ENCODE data around the gene PSMB7.

PSMB7 gene

DNA sequence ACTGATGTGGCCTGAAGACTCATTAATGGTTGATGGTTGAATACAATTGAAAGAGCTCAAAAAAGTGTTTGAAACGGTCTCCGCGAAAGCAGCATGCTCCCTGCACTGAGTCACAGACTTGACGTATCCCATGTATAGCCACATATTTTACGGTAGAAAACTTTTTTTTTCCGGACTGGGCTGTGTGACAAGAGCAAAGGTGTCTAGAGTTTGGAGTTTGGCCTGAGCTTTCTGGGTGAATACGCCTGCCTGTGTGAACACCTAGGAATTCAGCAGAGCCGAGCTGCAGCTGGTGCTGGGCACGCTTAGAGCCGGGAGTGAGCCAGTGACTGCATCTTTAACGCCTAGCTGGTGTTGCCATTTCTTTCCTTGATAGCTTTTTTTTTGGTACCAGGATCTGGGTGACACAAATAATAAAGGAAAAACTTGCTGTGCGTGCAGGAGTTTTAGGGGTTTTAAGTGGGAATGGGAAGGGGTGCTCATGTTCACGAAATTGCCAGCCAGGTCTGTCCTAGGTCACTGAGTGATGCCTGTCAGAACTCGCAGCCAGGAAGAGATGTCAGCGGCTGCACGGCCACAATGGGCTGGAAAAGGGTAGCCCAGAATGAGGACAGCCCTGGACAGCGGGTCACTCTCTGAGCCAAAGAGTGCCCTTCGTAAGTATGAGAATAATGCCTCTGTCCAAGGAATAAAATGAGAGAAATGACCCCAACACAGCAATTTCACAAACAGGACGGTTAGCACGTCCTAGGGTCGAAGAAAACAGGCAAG is 51.7 kb downstream of the PSMB7 start:
- Histone ChIP-seq H3K27me3 (ENCODE audit: insufficient read depth, low read length) (no peaks in the 10 kb centered on the region), H3K4me1 (ENCODE audit: insufficient read depth, low read length) (no peaks in the 10 kb centered on the region), H3K9me3 (ENCODE audit: insufficient read depth, low read depth, low read length) (no peaks in the 10 kb centered on the region), H3K4me3 (ENCODE audit: low read length) (no peak overlapping the region), H3K9ac (ENCODE audit: low read depth, low read length) (no peak overlapping the region), H3K27ac (ENCODE audit: low read depth, low read length) (no peak overlapping the region), H3K36me3 (ENCODE audit: insufficient read depth, low read length) (no peaks in the 10 kb centered on the region; the same call in 1 of the 2 replicates)
- 92% methylated on average over 21 of the region's 21 CpGs for WGBS

DNA sequence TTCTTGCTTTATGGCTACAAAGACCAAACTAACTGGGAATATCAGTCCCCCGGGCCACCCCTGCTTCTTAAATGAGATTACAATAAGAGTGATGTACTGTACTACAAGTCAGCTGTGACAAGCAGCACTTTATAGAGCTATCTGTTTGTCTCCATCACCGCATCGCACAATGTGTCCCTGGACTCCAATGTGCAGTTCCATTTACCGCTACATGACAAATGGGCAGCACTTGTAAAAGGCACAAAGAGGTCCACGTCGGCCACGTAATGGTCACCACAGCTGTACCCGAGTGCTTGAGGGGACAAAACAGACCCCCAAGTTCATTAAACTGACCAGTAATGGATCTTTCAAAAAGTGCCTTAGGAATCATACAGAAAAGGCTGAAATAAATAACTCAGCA is 54.1 kb downstream of the PSMB7 start:
- 97% methylated on average over 8 of the region's 8 CpGs for WGBS
- H3K4me3 ChIP-seq (ENCODE audit: low read length) = no peak overlapping the region
- no peaks in the 10 kb centered on the region for H3K27me3 ChIP-seq (ENCODE audit: insufficient read depth, low read length)
- no peaks in the 10 kb centered on the region for H3K4me1 ChIP-seq (ENCODE audit: insufficient read depth, low read length)
- H3K9me3 ChIP-seq (ENCODE audit: insufficient read depth, low read depth, low read length) = no peaks in the 10 kb centered on the region
- H3K9ac ChIP-seq (ENCODE audit: low read depth, low read length) = no peak overlapping the region
- H3K36me3 ChIP-seq (ENCODE audit: insufficient read depth, low read length) = peaks cover 6% of the 10 kb centered on the region; the same call in 1 of the 2 replicates
- no peak overlapping the region for H3K27ac ChIP-seq (ENCODE audit: low read depth, low read length)

DNA sequence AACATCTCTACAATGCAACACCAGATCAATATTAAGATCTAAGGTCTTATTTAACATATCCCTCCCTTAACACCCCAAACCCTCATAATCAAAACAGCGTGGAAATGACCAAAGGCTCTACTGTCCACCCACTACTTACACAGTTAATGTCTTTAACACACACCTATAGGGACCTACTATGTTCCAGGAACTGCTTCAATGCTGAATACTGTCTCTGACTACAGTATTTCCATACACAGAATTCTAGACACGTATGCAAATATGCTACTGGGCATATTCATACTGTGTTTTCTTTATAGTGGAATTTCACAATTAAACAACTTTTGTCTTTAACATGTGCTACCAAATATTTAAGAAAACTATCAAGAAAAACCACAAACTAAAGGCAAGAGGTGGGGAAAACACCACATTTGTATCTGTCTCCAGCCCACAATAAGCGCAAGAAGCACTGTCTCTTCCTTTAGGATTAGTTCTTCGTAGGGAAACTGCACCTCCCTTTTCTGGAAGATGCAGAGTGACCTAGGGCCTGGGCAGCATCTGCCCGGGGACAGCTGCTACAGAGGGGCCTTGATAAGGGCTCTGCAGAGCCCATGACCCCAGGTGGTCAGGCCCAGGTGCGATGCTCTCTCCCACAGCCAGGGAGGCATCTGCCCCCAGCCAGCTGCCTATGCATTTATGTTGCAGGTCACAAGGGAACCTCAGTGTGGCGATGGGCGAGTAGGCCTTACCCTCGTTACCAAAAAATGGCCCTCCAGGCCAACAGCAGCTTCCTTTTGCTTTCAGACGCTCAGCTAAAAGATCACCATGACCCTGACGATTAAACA is 55.2 kb downstream of the PSMB7 start:
- H3K36me3 ChIP-seq (ENCODE audit: insufficient read depth, low read length) = peaks cover 8% of the 10 kb centered on the region; the same call in 1 of the 2 replicates
- no peak overlapping the region for H3K4me3 ChIP-seq (ENCODE audit: low read length)
- no peaks in the 10 kb centered on the region for H3K27me3 ChIP-seq (ENCODE audit: insufficient read depth, low read length)
- no peaks in the 10 kb centered on the region for H3K4me1 ChIP-seq (ENCODE audit: insufficient read depth, low read length)
- WGBS = 90% methylated on average over 11 of the region's 11 CpGs
- H3K27ac ChIP-seq (ENCODE audit: low read depth, low read length) = no peak overlapping the region
- no peak overlapping the region for H3K9ac ChIP-seq (ENCODE audit: low read depth, low read length)
- no peaks in the 10 kb centered on the region for H3K9me3 ChIP-seq (ENCODE audit: insufficient read depth, low read depth, low read length)

- Histone ChIP-seq H3K9me3 (ENCODE audit: insufficient read depth, low read depth, low read length) (no peaks in the 10 kb centered on the region), H3K4me1 (ENCODE audit: insufficient read depth, low read length) (no peaks in the 10 kb centered on the region), H3K27me3 (ENCODE audit: insufficient read depth, low read length) (no peaks in the 10 kb centered on the region), H3K36me3 (ENCODE audit: insufficient read depth, low read length) (peaks cover 13% of the 10 kb centered on the region), H3K9ac (ENCODE audit: low read depth, low read length) (no peak overlapping the region), H3K4me3 (ENCODE audit: low read length) (no peak overlapping the region), H3K27ac (ENCODE audit: low read depth, low read length) (no peak overlapping the region)
- WGBS = 97% methylated on average over 5 of the region's 6 CpGs
Observed at GRCh38 chr9:124359426-124359825, 55.8 kb downstream of the PSMB7 start.

GRCh38 chr9:124358631-124359030 is 56.6 kb downstream of the PSMB7 start:
- H3K27me3 ChIP-seq (ENCODE audit: insufficient read depth, low read length) = no peaks in the 10 kb centered on the region
- H3K4me3 ChIP-seq (ENCODE audit: low read length) = no peak overlapping the region
- H3K9me3 ChIP-seq (ENCODE audit: insufficient read depth, low read depth, low read length) = no peaks in the 10 kb centered on the region
- H3K36me3 ChIP-seq (ENCODE audit: insufficient read depth, low read length) = peaks cover 19% of the 10 kb centered on the region
- no peak overlapping the region for H3K27ac ChIP-seq (ENCODE audit: low read depth, low read length)
- H3K4me1 ChIP-seq (ENCODE audit: insufficient read depth, low read length) = no peaks in the 10 kb centered on the region
- H3K9ac ChIP-seq (ENCODE audit: low read depth, low read length) = no peak overlapping the region
- whole genome bisulfite sequencing = 93% methylated on average over 13 of the region's 13 CpGs

GRCh38 chr9:124357721-124358361 is 57.4 kb downstream of the PSMB7 start:
- no peak overlapping the region for H3K27ac ChIP-seq (ENCODE audit: low read depth, low read length)
- H3K9me3 ChIP-seq (ENCODE audit: insufficient read depth, low read depth, low read length) = no peaks in the 10 kb centered on the region
- no peaks in the 10 kb centered on the region for H3K4me1 ChIP-seq (ENCODE audit: insufficient read depth, low read length)
- 92% methylated on average over 13 of the region's 13 CpGs for WGBS
- no peak overlapping the region for H3K9ac ChIP-seq (ENCODE audit: low read depth, low read length)
- no peak overlapping the region for H3K4me3 ChIP-seq (ENCODE audit: low read length)
- peaks cover 27% of the 10 kb centered on the region for H3K36me3 ChIP-seq (ENCODE audit: insufficient read depth, low read length)
- H3K27me3 ChIP-seq (ENCODE audit: insufficient read depth, low read length) = no peaks in the 10 kb centered on the region

- Histone ChIP-seq H3K9me3 (ENCODE audit: insufficient read depth, low read depth, low read length) (no peaks in the 10 kb centered on the region), H3K36me3 (ENCODE audit: insufficient read depth, low read length) (peaks cover 37% of the 10 kb centered on the region), H3K4me3 (ENCODE audit: low read length) (no peak overlapping the region), H3K27ac (ENCODE audit: low read depth, low read length) (no peak overlapping the region), H3K9ac (ENCODE audit: low read depth, low read length) (no peak overlapping the region), H3K27me3 (ENCODE audit: insufficient read depth, low read length) (no peaks in the 10 kb centered on the region), H3K4me1 (ENCODE audit: insufficient read depth, low read length) (no peaks in the 10 kb centered on the region)
- 94% methylated on average over 18 of the region's 19 CpGs for WGBS
Observed at GRCh38 chr9:124356745-124357390, 58.4 kb downstream of the PSMB7 start.

DNA sequence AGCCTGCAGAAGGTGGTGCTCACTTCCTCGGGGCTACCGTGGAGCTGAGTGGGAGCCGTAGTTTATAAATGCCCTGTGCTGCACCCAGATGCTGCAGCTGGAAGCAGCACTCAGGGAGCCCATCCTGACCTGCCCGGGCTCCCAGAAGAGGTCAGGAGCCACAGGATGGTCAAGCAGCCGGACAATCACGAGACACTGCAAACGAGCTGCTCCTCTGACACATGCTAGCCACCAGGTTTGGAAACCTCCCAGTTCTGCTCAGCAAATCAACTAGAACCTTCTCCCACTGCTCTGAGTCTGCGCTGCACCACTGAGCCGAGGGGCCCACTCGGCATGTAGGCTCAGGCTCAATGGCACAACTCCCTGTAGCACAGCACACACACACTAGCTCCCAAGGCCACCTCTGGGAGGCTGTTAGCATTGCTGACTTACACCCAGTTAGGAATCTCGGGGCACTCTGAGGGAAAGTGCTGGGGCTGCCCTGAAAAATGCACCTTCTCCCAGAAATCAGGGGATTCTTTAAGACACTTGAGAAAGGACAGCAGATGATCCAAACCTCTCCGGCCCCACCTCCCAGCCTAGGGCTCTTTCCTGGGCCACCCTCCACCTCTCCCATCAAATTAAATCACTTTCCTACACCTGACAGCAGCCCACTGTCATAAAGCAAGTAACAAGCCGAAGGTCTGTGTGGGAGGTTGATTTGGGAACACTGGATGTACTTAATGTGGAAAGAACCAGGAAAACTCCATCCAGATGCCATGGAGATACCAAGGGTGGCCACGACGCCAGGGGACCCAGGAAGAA is 59.1 kb downstream of the PSMB7 start:
- no peaks in the 10 kb centered on the region for H3K27me3 ChIP-seq (ENCODE audit: insufficient read depth, low read length)
- H3K4me1 ChIP-seq (ENCODE audit: insufficient read depth, low read length) = no peaks in the 10 kb centered on the region
- H3K27ac ChIP-seq (ENCODE audit: low read depth, low read length) = no peak overlapping the region
- H3K36me3 ChIP-seq (ENCODE audit: insufficient read depth, low read length) = peaks cover 44% of the 10 kb centered on the region
- H3K9ac ChIP-seq (ENCODE audit: low read depth, low read length) = no peak overlapping the region
- H3K4me3 ChIP-seq (ENCODE audit: low read length) = no peak overlapping the region
- 92% methylated on average over 15 of the region's 15 CpGs for WGBS
- H3K9me3 ChIP-seq (ENCODE audit: insufficient read depth, low read depth, low read length) = no peaks in the 10 kb centered on the region

GRCh38 chr9:124355039-124355940 is 60.0 kb downstream of the PSMB7 start:
- 94% methylated on average over 21 of the region's 21 CpGs for WGBS
- Histone ChIP-seq H3K9ac (ENCODE audit: low read depth, low read length) (no peak overlapping the region), H3K27ac (ENCODE audit: low read depth, low read length) (no peak overlapping the region), H3K4me1 (ENCODE audit: insufficient read depth, low read length) (0 out of 2 replicates have a peak, but pooled peaks cover 1% of the 10 kb centered on the region), H3K9me3 (ENCODE audit: insufficient read depth, low read depth, low read length) (no peaks in the 10 kb centered on the region), H3K4me3 (ENCODE audit: low read length) (no peak overlapping the region), H3K36me3 (ENCODE audit: insufficient read depth, low read length) (peaks cover 53% of the 10 kb centered on the region), H3K27me3 (ENCODE audit: insufficient read depth, low read length) (no peaks in the 10 kb centered on the region)
